Fibroblast of skin of right biceps (primary cell): ENCODE data around the gene RARA.
"Not testable (repeated sequence)": the region's sequence is repeated elsewhere in the genome, so short reads cannot be mapped to it uniquely, and the experiment has no call there.

Experiments used
- DNase-seq: peaks from one replicate; pipeline ENCODE4 v3.0.0-alpha.2; 2013

The RARA gene

GRCh38 chr17:40382251-40382650, 73.3 kb downstream of the RARA start:
- DNase-seq = no peak

GRCh38 chr17:40386555-40386954, 77.6 kb downstream of the RARA start:
- not testable (repeated sequence) for DNase-seq

- peak; percentile 57 for DNase-seq
Observed at GRCh38 chr17:40399185-40399584, 90.2 kb downstream of the RARA start.

DNA sequence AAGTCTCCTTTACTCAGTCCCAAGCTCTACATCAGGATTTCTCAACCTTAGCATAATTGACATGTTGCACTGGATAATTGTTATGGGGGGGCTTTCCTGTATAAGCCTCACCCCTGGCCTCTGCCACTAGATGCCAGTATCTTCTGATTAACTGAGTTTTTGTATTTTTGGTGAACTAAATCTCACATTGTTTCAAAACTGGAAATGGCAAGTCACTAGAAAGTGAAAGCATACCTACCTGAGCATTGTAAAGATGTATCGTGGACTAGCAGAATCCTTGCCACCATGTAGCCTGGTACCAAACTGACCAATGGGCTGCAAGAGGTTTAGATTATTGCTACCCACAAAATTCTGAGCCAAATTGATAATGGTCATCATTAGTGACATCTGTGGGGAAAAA, 93.7 kb downstream of the RARA start:
- no peak for DNase-seq

DNA sequence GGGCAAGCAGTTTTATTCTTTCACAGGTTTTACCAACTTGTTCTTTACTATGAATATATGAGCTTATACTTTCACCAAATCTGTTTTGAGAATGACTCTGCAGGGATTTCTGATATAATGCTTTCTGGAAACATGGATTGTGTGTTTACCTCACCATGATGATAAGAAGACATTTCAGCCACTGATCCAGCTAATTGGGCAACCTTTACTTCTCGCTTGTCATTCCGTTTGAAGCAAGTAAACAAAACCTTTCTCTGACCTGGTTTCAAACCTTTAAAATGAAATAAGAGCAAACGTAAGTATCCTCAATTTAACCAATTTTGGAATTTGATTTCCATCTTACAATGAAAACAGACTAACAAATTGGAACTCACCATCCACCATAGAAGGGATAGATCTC, 95.0 kb downstream of the RARA start:
- no peak for DNase-seq
